GM12892 (cell line): Measurements from ENCODE around the gene MICAL3.

Experiments used
- POLR2A ChIP-seq: IDR thresholded peaks from 2 replicates; pipeline ENCODE4 v1.6.1; 2011; ENCODE audit warnings: low read depth, low read length, control low read depth
- POLR2AphosphoS5 ChIP-seq: IDR thresholded peaks from 2 replicates; pipeline ENCODE4 v1.6.1; 2011; ENCODE audit warnings: low read depth, low read length, control low read depth

- TF ChIP-seq POLR2AphosphoS5 (no peak), POLR2A (no peak)
Measured at GRCh38 chr22:17871726-17872458, 152.5 kb downstream of the MICAL3 start.
